IMR-90 (cell line): ENCODE data around the gene TLR10. TPM values are rescaled to one million over a fixed set of nuclear protein-coding genes. Genes with fewer than 3 reads are reported as not detected.
A peak's percentile ranks its signal among the peaks of the same experiment; 100 is the strongest.

ENCODE experiments used
- ATAC-seq: fragments of 200-7000 bp; cut with Tn5 transposase; 2 replicates; pipeline ENCODE4 v1.9.1; 2020; ENCODE audit warnings: low read depth, mild to moderate bottlenecking, moderate library complexity
- BruUV-seq: library from RNA; stranded (reverse); fragments of 400-500 nt; replicated peaks from 2 replicates; lab custom pipeline; 2021; lab: Mats Ljungman, UMichigan
- CTCF ChIA-PET: fragments of 300-600 bp; formaldehyde crosslinking; extraction: SDS; loops from one replicate; lab custom pipeline; 2021; ENCODE audit warnings: antibody characterized with exemption; lab: Yijun Ruan, JAX
- POLR2A ChIA-PET: fragments of 300-600 bp; sonication (Branson Sonifier 250); formaldehyde crosslinking; loops from one replicate; lab custom pipeline; 2022; ENCODE audit warnings: antibody characterized with exemption; ENCODE audit not compliant: unreplicated experiment; lab: Charles Lee
- DNase-seq: peaks from one replicate; pipeline ENCODE4 v3.0.0; 2013
- H2AFZ ChIP-seq: replicated peaks from 2 replicates; pipeline ENCODE3; 2013; ENCODE audit warnings: low read length, mild to moderate bottlenecking; ENCODE audit not compliant: poor library complexity
- H2AK5ac ChIP-seq: 2 replicates; pipeline ENCODE4 v1.6.1; 2013; ENCODE audit warnings: low read depth, low read length, inconsistent platforms
- H2AK9ac ChIP-seq: replicated peaks from 2 replicates; pipeline ENCODE3; 2013; ENCODE audit warnings: mild to moderate bottlenecking, low read depth, low read length, moderate library complexity; ENCODE audit not compliant: poor library complexity
- H2BK120ac ChIP-seq: 2 replicates; pipeline ENCODE4 v1.6.1; 2013; ENCODE audit warnings: low read depth, low read length, inconsistent platforms
- H2BK15ac ChIP-seq: 3 replicates; pipeline ENCODE4 v1.6.1; 2013; ENCODE audit warnings: low read depth, low read length, inconsistent platforms
- H2BK20ac ChIP-seq: 2 replicates; pipeline ENCODE4 v1.6.1; 2013; ENCODE audit warnings: low read depth, mild to moderate bottlenecking, inconsistent platforms, low read length, moderate library complexity
- H2BK5ac ChIP-seq: 2 replicates; pipeline ENCODE4 v1.6.1; 2013; ENCODE audit warnings: mild to moderate bottlenecking, low read depth, low read length, inconsistent platforms; ENCODE audit not compliant: poor library complexity, severe bottlenecking
- H3K14ac ChIP-seq: replicated peaks from 2 replicates; pipeline ENCODE4 v1.6.1; 2013; ENCODE audit warnings: low read depth, low read length, inconsistent platforms
- H3K18ac ChIP-seq: 2 replicates; pipeline ENCODE4 v1.6.1; 2013; ENCODE audit warnings: low read depth, low read length, control low read depth
- H3K23ac ChIP-seq: 2 replicates; pipeline ENCODE4 v1.6.1; 2013; ENCODE audit warnings: low read depth, low read length, inconsistent platforms
- H3K27ac ChIP-seq: 2 replicates; pipeline ENCODE4 v1.5.1; 2013; ENCODE audit warnings: mild to moderate bottlenecking, control low read depth, low read length; ENCODE audit not compliant: insufficient read depth
- H3K27me3 ChIP-seq: 2 replicates; pipeline ENCODE4 v1.6.1; 2013; ENCODE audit warnings: low read length; ENCODE audit not compliant: control insufficient read depth, insufficient read depth
- H3K36me3 ChIP-seq: 2 replicates; pipeline ENCODE4 v1.6.1; 2013; ENCODE audit warnings: low read length, mixed read lengths; ENCODE audit not compliant: control insufficient read depth, insufficient read depth
- H3K4ac ChIP-seq: 2 replicates; pipeline ENCODE4 v1.6.1; 2013; ENCODE audit warnings: low read depth, low read length, inconsistent platforms
- H3K4me1 ChIP-seq: 2 replicates; pipeline ENCODE4 v1.6.1; 2013; ENCODE audit warnings: low read length, mixed read lengths; ENCODE audit not compliant: control insufficient read depth, insufficient read depth
- H3K4me2 ChIP-seq: 2 replicates; pipeline ENCODE4 v1.6.1; 2013; ENCODE audit warnings: low read depth, mild to moderate bottlenecking, control low read depth, low read length, moderate library complexity
- H3K4me3 ChIP-seq: 2 replicates; pipeline ENCODE4 v1.5.1; 2013; ENCODE audit warnings: low read depth, mild to moderate bottlenecking, control low read depth, low read length, moderate library complexity; ENCODE audit not compliant: insufficient read depth
- H3K56ac ChIP-seq: 2 replicates; pipeline ENCODE4 v1.6.1; 2013; ENCODE audit warnings: low read length, inconsistent platforms; ENCODE audit not compliant: insufficient read depth; ENCODE audit errors: extremely low read depth
- H3K79me1 ChIP-seq, 2 experiments: 2 replicates each; pipeline ENCODE4 v1.6.1; 2013; ENCODE audit warnings: low read length in 2 of 2, inconsistent platforms in 1 of 2, low read depth in 1 of 2
- H3K9ac ChIP-seq: 2 replicates; pipeline ENCODE4 v1.6.1; 2013; ENCODE audit warnings: low read depth, low read length, control low read depth
- H3K9me1 ChIP-seq: 2 replicates; pipeline ENCODE4 v1.6.1; 2013; ENCODE audit warnings: low read length, inconsistent platforms; ENCODE audit not compliant: insufficient read depth
- H3K9me3 ChIP-seq: 2 replicates; pipeline ENCODE4 v1.6.1; 2013; ENCODE audit warnings: low read length; ENCODE audit not compliant: control insufficient read depth, insufficient read depth
- H4K20me1 ChIP-seq: 2 replicates; pipeline ENCODE4 v1.6.1; 2013; ENCODE audit warnings: low read length, inconsistent platforms; ENCODE audit not compliant: insufficient read depth
- H4K5ac ChIP-seq: 2 replicates; pipeline ENCODE4 v1.6.1; 2013; ENCODE audit warnings: mild to moderate bottlenecking, low read depth, low read length, control low read depth
- H4K8ac ChIP-seq, 2 experiments: 2 replicates each; pipeline ENCODE4 v1.6.1; 2013; ENCODE audit warnings: low read depth in 2 of 2, low read length in 2 of 2, control low read depth in 1 of 2, inconsistent platforms in 1 of 2
- H4K91ac ChIP-seq: 2 replicates; pipeline ENCODE4 v1.6.1; 2013; ENCODE audit warnings: low read depth, low read length, inconsistent platforms; ENCODE audit not compliant: insufficient read depth
- BHLHE40 ChIP-seq: fragments of 150-350 bp; IDR thresholded peaks from 2 replicates; pipeline ENCODE4 v1.6.1; 2016; ENCODE audit warnings: mild to moderate bottlenecking, low read depth, low read length
- CEBPB ChIP-seq: IDR thresholded peaks from 2 replicates; pipeline ENCODE4 v1.6.1; 2012; ENCODE audit warnings: low read depth, low read length, improper control_type of control experiment
- CHD1 ChIP-seq: IDR thresholded peaks from 2 replicates; pipeline ENCODE4 v1.6.1; 2012; ENCODE audit warnings: low read depth, low read length, improper control_type of control experiment
- CTCF ChIP-seq: conservative IDR thresholded peaks from 2 replicates; pipeline ENCODE4 v1.5.1; 2012; ENCODE audit warnings: mild to moderate bottlenecking, low read depth, low read length, improper control_type of control experiment
- ELK1 ChIP-seq: fragments of 150-350 bp; IDR thresholded peaks from 2 replicates; pipeline ENCODE4 v1.6.1; 2016; ENCODE audit warnings: low read depth, mild to moderate bottlenecking, low read length, moderate library complexity, borderline replicate concordance
- MAFK ChIP-seq: IDR thresholded peaks from 2 replicates; pipeline ENCODE4 v1.6.1; 2012; ENCODE audit warnings: low read depth, low read length, improper control_type of control experiment
- MAZ ChIP-seq: IDR thresholded peaks from 2 replicates; pipeline ENCODE4 v1.6.1; 2012; ENCODE audit warnings: low read depth, mild to moderate bottlenecking, low read length, improper control_type of control experiment, moderate library complexity, borderline replicate concordance
- MXI1 ChIP-seq: IDR thresholded peaks from 2 replicates; pipeline ENCODE4 v1.6.1; 2012; ENCODE audit warnings: low read depth, mild to moderate bottlenecking, low read length, moderate library complexity, borderline replicate concordance
- NFE2L2 ChIP-seq: fragments of 150-350 bp; IDR thresholded peaks from 2 replicates; pipeline ENCODE4 v1.6.1; 2016; ENCODE audit warnings: low read depth, mild to moderate bottlenecking, low read length
- POLR2A ChIP-seq: IDR thresholded peaks from 2 replicates; pipeline ENCODE4 v1.6.1; 2012; ENCODE audit warnings: mild to moderate bottlenecking, low read depth, low read length
- RAD21 ChIP-seq: IDR thresholded peaks from 2 replicates; pipeline ENCODE4 v1.6.1; 2012; ENCODE audit warnings: low read length, improper control_type of control experiment
- RCOR1 ChIP-seq: IDR thresholded peaks from 2 replicates; pipeline ENCODE4 v1.6.1; 2012; ENCODE audit warnings: mild to moderate bottlenecking, low read length, improper control_type of control experiment; ENCODE audit not compliant: insufficient replicate concordance
- SMC3 ChIP-seq: fragments of 150-350 bp; IDR thresholded peaks from 2 replicates; pipeline ENCODE4 v1.6.1; 2016; ENCODE audit warnings: low read depth, mild to moderate bottlenecking, antibody characterized with exemption, low read length, moderate library complexity
- USF2 ChIP-seq: fragments of 150-350 bp; IDR thresholded peaks from 2 replicates; pipeline ENCODE4 v1.6.1; 2017; ENCODE audit warnings: mild to moderate bottlenecking, antibody characterized with exemption, low read length, low read depth
- WGBS, 2 experiments: methylation state at CpG; one replicate each; pipeline versions ENCODE4 v1.1.5 to v1.1.7; 2013; ENCODE audit warnings: missing lambda C conversion rate in 2 of 2; ENCODE audit not compliant: insufficient read length in 1 of 2; ENCODE audit errors: extremely low coverage in 2 of 2; 5-methylcytosine and 5-hydroxymethylcytosine counted together
- dilution Hi-C: fragments of 300-500 bp; cut with HindIII; formaldehyde crosslinking; loops from one replicate; pipeline ENCODE4 v1.14.3; 2018; ENCODE audit warnings: low sequenced_read_pairs; ENCODE audit not compliant: unreplicated experiment
- in situ Hi-C: fragments of 300-500 bp; cut with MboI; formaldehyde crosslinking; loops from 3 replicates; pipeline ENCODE4 v1.14.3; 2019; ENCODE audit warnings: low sequenced_read_pairs, inconsistent platforms, mixed read lengths
- intact Hi-C: fragments of 100-400 bp; cut with micrococcal nuclease; formaldehyde crosslinking; loops from 2 replicates; pipeline ENCODE4 v1.10.0; 2022
- polyA plus RNA-seq, 3 experiments: library from polyadenylated mRNA; depleted of rRNA; stranded (reverse); fragments of >200 nt; gene quantifications; 2 replicates each; pipeline ENCODE4 v1.2.3, GENCODE V29; 2012; ENCODE audit warnings: low replicate concordance in 1 of 3
- total RNA-seq: library from RNA; depleted of rRNA; stranded (reverse); fragments of >200 nt; gene quantifications from 2 replicates; pipeline ENCODE4 v1.2.3, GENCODE V29; 2012

Gene TLR10
- total and polyA plus RNA-seq, 2 of the 4 experiments (the other 2 are of a cell fraction), result not detected

- H4K91ac ChIP-seq, result no peak overlapping the region
- no peak overlapping the region for H4K5ac ChIP-seq
- H3K14ac ChIP-seq, result peak overlapping the region; percentile 25; the same call in 1 of the 2 replicates
- H2AFZ ChIP-seq, result no peak overlapping the region
- H2AK5ac ChIP-seq, result no peak overlapping the region
- TF ChIP-seq POLR2A (no peak), NFE2L2 (no peak), RCOR1 (no peak), CHD1 (no peak), BHLHE40 (no peak), SMC3 (no peak), RAD21 (no peak), CTCF (no peak), CEBPB (no peak), ELK1 (no peak), MAFK (no peak), MXI1 (no peak), USF2 (no peak), MAZ (no peak)
- H4K20me1 ChIP-seq, result no peaks in the 10 kb centered on the region
- H3K27ac ChIP-seq, result no peak overlapping the region
- H3K4me2 ChIP-seq, result no peak overlapping the region
- intact Hi-C loops (no loop called here), in situ Hi-C loops (loop anchor here (10.0 kb wide), 1 partner anchor 920 kb away; no protein-coding TSS in a partner anchor), dilution Hi-C loops (no loop called here)
- no peaks in the 10 kb centered on the region for H3K9me3 ChIP-seq
- no peaks in the 10 kb centered on the region for H3K36me3 ChIP-seq
- no peak overlapping the region for H3K4ac ChIP-seq
- H3K27me3 ChIP-seq, result no peaks in the 10 kb centered on the region; the same call in 1 of the 2 replicates
- no peak overlapping the region; the same call in 1 of the 2 replicates for H2BK20ac ChIP-seq
- peak overlapping the region; percentile 16; the same call in 1 of the 2 replicates for H3K18ac ChIP-seq
- H2BK120ac ChIP-seq, result 0 out of 2 replicates have a peak overlapping the region, but pooled peaks have one; percentile 6
- H2BK15ac ChIP-seq, result no peak overlapping the region
- no peak overlapping the region for H3K56ac ChIP-seq
- H3K79me1 ChIP-seq, result no peaks in the 10 kb centered on the region
- ATAC-seq, result no peak
- H3K23ac ChIP-seq, result no peak overlapping the region
- no peak overlapping the region for H3K9ac ChIP-seq
- H3K4me3 ChIP-seq, result no peak overlapping the region
- POLR2A ChIA-PET, result no interaction called here
- H2AK9ac ChIP-seq, result no peak overlapping the region
- H2BK5ac ChIP-seq, result no peak overlapping the region
- no peaks in the 10 kb centered on the region for H3K9me1 ChIP-seq
- DNase-seq, result no peak
- 82% methylated on average over 2 of the region's 3 CpGs; no CpG with 5 or more reads in 1 of the 2 experiments for WGBS, 2 experiments
- no peak overlapping the region for H4K8ac ChIP-seq
- CTCF ChIA-PET, result interaction anchor here (0.6 to 1.8 kb wide), 2 partner anchors 20 to 50 kb away, joined by 3 to 6 read pairs; no protein-coding TSS in a partner anchor
- H3K4me1 ChIP-seq, result peaks cover 5% of the 10 kb centered on the region
- BruUV-seq, result no TSS peak
Observed at GRCh38 chr4:38724475-38724808, 58.3 kb downstream of the TLR10 start.
